ENCODE data around the gene TRANK1.
"Not testable (repeated sequence)": the region's sequence is repeated elsewhere in the genome, so short reads cannot be mapped to it uniquely, and the experiment has no call there.

The TRANK1 gene

GRCh38 chr3:36919439-36920160 lies 25.3 kb downstream of the TRANK1 start:
- no peak for DNase-seq (ENCODE audit: low read depth)

GRCh38 chr3:36918050-36918449 lies 26.8 kb downstream of the TRANK1 start:
- no peak for DNase-seq (ENCODE audit: low read depth)

DNA sequence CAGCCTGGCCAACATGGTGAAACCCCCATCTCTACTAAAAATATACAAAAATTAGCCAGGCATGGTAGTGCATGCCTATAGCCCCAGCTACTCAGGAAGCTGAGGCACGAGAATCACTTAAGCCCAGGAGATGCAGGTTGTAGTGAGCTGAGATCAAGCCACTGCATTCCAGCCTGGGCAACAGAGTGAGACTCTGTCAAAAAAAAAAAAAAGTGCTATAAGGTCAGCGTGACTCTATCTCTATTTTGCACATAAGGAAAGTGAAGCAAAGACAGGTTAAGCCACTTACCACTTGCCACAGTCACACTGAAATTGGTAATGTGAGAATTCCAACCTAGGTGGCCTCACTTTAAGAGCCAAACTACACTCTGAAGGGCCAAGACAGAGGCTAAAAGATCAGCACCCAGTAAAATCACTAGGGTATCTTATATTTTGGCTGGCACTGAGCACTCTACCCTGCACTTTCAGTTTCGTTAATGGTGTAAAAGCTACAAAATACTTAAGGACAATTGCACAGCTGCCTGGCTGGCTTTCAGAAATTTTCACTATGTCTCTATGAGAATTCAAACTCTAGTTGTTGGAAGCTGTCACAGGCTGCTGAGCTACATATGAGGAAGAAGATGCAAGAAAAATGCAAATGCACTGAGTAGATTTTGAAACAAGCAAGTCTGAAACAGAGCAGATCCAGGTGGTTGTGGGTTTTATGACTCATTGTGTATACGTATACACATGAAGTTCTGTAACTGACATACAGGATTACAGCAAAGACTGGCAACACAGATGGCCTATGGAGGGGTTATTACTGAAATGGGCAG lies 32.7 kb downstream of the TRANK1 start:
- DNase-seq (ENCODE audit: low read depth), result no peak

DNA sequence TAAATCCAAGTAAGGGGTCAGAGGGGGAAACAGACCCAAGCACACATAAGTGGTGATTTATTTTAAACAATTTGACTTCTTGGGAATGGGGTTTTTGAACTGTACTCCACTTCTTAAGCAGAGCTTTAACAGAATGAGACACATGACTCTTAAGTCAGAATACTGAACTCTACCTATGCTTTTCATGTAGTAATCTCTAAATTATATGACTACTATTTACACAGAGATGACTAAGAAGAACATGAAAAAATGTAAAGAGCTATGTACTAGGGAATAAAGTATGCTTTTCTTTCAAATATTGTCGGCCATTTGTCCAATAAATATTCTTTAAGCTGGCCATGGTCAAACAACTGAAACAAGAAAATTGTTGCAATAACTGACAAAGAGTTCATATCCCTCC lies 35.2 kb downstream of the TRANK1 start:
- DNase-seq (ENCODE audit: low read depth), result no peak

- DNase-seq (ENCODE audit: low read depth), result no peak
Observed at GRCh38 chr3:36909181-36909580, 35.7 kb downstream of the TRANK1 start.

GRCh38 chr3:36908647-36909180 lies 36.1 kb downstream of the TRANK1 start:
- no peak for DNase-seq (ENCODE audit: low read depth)

GRCh38 chr3:36907911-36908646 lies 36.8 kb downstream of the TRANK1 start:
- no peak for DNase-seq (ENCODE audit: low read depth)

DNA sequence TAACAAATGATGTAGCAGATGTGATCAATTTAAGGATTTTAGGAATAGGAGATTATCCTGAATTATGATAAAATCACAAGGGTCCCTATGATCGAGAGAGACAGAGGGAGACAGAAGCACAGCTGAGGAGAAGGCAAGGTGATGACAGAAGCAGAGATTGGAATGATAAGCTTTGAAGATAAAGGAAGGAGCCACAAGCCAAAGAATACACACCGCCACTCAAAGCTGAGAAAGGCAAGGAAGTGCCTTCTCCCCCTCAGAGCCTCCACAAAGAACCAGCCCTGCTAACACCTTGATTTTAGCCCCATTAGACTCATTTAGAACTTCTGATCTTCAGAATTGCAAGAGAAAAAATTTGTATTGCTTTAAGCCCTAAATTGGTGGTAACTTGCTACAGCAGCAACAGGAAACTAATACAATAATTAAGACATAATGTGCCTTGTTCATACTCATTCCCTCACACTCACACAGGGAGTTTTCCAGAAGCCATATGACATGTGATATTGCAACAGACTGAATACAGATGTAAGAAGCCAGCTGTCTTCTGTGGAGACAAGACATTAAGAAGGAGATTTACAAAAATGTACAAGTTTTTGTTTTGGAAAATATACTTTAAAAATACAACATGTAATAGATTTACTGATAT lies 38.2 kb downstream of the TRANK1 start:
- DNase-seq (ENCODE audit: low read depth), result no peak

GRCh38 chr3:36905545-36905944 lies 39.3 kb downstream of the TRANK1 start:
- DNase-seq (ENCODE audit: low read depth), result no peak

DNA sequence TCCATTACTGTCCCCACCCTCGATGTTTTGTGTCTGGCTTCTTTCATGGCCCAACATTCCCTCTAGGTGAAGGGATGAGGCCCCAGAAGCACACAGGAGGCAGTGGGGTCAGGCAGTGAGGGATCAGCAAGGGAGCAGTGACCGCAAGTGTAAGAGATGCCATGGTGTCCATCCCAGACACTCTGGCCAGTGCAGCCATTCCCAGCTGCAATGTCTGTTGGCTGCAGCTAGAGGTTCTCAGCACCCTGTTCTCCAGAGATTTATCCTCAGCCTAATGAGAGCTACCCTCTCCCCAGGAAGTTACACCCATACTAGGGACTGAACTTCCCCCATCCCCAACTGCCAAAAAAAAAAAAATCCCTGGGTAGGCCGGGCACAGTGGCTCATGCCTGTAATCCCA lies 40.2 kb downstream of the TRANK1 start:
- no peak for DNase-seq (ENCODE audit: low read depth)

GRCh38 chr3:36904065-36904464 lies 40.8 kb downstream of the TRANK1 start:
- not testable (repeated sequence) for DNase-seq (ENCODE audit: low read depth)

- DNase-seq (ENCODE audit: low read depth), result no peak
Observed at GRCh38 chr3:36903119-36903882, 41.6 kb downstream of the TRANK1 start.

DNA sequence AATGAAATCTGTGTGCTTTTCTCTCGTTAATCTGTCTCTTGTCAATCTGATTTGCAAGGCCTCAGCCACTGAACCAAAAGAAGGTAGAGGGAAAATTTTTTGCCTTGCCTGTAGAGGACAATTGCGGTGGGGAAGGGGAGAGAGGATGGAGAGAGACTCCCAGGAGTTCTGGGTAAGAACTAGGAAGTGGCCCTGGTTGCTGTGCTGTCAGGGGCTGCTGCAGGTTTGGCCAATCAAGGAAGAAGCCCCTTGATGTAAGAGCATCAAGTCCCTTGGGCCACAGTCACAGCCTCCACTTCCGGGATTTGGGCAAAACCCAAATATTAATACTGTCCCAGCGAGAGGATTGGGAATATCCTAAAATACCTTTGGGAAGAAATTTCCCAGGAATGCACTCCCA lies 43.3 kb downstream of the TRANK1 start:
- DNase-seq (ENCODE audit: low read depth), result no peak

GRCh38 chr3:36900474-36901443 lies 44.1 kb downstream of the TRANK1 start:
- DNase-seq (ENCODE audit: low read depth), result no peak

- no peak for DNase-seq (ENCODE audit: low read depth)
Observed at GRCh38 chr3:36895496-36896409, 49.1 kb downstream of the TRANK1 start.

DNA sequence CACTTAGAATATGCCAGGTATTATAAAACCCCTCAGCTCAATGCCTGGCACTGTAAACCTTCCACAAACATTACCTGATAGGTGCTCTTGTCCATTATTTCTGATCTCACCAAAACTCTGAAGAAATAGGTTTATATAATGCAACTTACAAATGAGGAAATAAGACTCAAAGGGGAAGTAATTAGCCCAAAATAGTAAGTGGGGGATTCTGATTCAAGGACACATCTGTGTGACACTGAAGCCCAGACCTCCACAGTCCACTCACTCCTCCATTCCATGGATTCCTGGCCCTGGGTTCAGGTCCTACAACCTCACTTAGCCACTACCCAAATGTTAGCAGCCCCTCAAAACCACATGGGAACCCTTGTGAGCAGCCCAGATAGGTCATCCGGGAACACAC lies 49.9 kb downstream of the TRANK1 start:
- DNase-seq (ENCODE audit: low read depth), result no peak

GRCh38 chr3:36893826-36894225 lies 51.0 kb downstream of the TRANK1 start:
- DNase-seq (ENCODE audit: low read depth), result no peak

DNA sequence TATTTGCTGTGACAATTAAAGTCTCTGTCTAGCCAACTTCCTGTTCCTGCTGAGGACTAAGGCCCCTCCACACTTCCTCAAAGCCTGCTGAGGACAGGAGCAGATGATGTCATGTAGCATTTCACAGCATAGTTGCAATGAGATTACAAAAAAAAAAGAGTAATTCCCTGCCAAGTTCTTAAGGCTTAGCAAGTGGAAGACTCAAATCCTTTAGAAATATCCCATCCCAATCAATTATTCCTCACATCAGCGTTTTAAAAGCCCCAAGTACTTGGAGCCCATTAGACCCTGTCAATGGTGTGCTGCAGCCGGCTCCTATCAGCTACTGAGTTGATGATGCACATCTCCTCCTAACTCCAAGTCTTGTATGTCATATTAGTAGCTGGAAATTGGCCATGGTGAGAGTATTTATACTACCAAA lies 51.7 kb downstream of the TRANK1 start:
- DNase-seq (ENCODE audit: low read depth), result no peak

Measured in GM04504 (cell line).